AG09309 (cell line): ENCODE results near the gene TTC38.

Source experiments
- DNase-seq: peaks from one replicate; pipeline ENCODE4 v3.0.0-alpha.2; 2010; ENCODE audit warnings: low read depth
- H3K4me3 ChIP-seq: 2 replicates; pipeline ENCODE4 v1.5.1; 2011; ENCODE audit warnings: mild to moderate bottlenecking, low read depth, low read length, moderate library complexity; ENCODE audit not compliant: control insufficient read depth
- CTCF ChIP-seq: IDR thresholded peaks from 2 replicates; pipeline ENCODE4 v1.5.1; 2011; ENCODE audit warnings: mild to moderate bottlenecking, low read depth, low read length, inconsistent platforms; ENCODE audit not compliant: insufficient read depth, control insufficient read depth; ENCODE audit errors: missing control alignments

The TTC38 gene

GRCh38 chr22:46320166-46320710, 52.4 kb downstream of the TTC38 start:
- no peak for DNase-seq
- H3K4me3 ChIP-seq = no peak overlapping the region
- no peak for TF ChIP-seq CTCF

- no peak for DNase-seq
- no peak for TF ChIP-seq CTCF
- no peak overlapping the region for H3K4me3 ChIP-seq
Observed at GRCh38 chr22:46320716-46321386, 53.0 kb downstream of the TTC38 start.

- no peak for DNase-seq
- H3K4me3 ChIP-seq = no peak overlapping the region
Observed at GRCh38 chr22:46322711-46323110, 54.9 kb downstream of the TTC38 start.

GRCh38 chr22:46323162-46323561, 55.4 kb downstream of the TTC38 start:
- DNase-seq = no peak
- no peak overlapping the region for H3K4me3 ChIP-seq
- no peak for TF ChIP-seq CTCF

More at GRCh38 chr22:46322711-46323110, 54.9 kb downstream of the TTC38 start:
- no peak for TF ChIP-seq CTCF

- no peak for TF ChIP-seq CTCF
- DNase-seq = no peak
- no peak overlapping the region for H3K4me3 ChIP-seq
Observed at GRCh38 chr22:46326066-46326680, 58.4 kb downstream of the TTC38 start.

- no peak for DNase-seq
- no peak overlapping the region for H3K4me3 ChIP-seq
- TF ChIP-seq CTCF = no peak
Observed at GRCh38 chr22:46327691-46328465, 60.1 kb downstream of the TTC38 start.
